ENCODE results near the gene CFAP92.

CFAP92 gene

GRCh38 chr3:128969993-128970739, 23.7 kb downstream of the CFAP92 start:
- no peak for TF ChIP-seq POLR2A (IDR thresholded peaks at IDR 0.05; ENCODE audit: low read depth, low read length)
- peak; percentile 47 for DNase-seq (ENCODE audit: insufficient read length, low spot score)
- no peak for FAIRE-seq

GRCh38 chr3:128967748-128968355, 26.0 kb downstream of the CFAP92 start:
- DNase-seq (ENCODE audit: insufficient read length, low spot score), result no peak
- no peak for FAIRE-seq
- no peak for TF ChIP-seq POLR2A (IDR thresholded peaks at IDR 0.05; ENCODE audit: low read depth, low read length)

DNA sequence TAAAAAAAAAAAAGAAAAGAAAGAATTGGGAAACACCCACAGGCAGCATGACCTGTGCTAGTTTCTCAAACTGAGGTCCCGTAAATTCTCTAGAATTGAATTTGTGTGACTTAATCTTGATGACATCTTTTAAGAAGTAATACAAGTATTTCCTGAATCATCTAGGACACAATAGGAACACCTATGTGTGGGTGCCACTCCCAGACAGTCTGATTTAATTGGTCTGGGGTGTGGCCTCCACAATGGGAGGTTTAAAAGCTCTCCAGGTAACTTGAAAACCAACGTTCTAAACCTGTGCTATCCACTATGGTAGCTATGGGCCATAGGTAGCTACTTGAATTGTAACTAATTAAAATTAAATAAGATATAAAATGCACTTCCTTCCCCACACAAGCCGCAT, 28.1 kb downstream of the CFAP92 start:
- DNase-seq (ENCODE audit: insufficient read length, low spot score), result no peak
- no peak for TF ChIP-seq POLR2A (IDR thresholded peaks at IDR 0.05; ENCODE audit: low read depth, low read length)
- FAIRE-seq, result no peak

- DNase-seq (ENCODE audit: insufficient read length, low spot score), result no peak
- FAIRE-seq, result no peak
- TF ChIP-seq POLR2A (IDR thresholded peaks at IDR 0.05; ENCODE audit: low read depth, low read length), result no peak
These were observed 28.6 kb downstream of the CFAP92 start for GRCh38 chr3:128965280-128965679.

- no peak for TF ChIP-seq POLR2A (IDR thresholded peaks at IDR 0.05; ENCODE audit: low read depth, low read length)
- FAIRE-seq (no peak), DNase-seq (ENCODE audit: insufficient read length, low spot score) (no peak)
These were observed 37.4 kb downstream of the CFAP92 start for GRCh38 chr3:128956440-128956839.

GRCh38 chr3:128950223-128950938, 43.5 kb downstream of the CFAP92 start:
- FAIRE-seq (no peak), DNase-seq (ENCODE audit: insufficient read length, low spot score) (no peak)
- no peak for TF ChIP-seq POLR2A (IDR thresholded peaks at IDR 0.05; ENCODE audit: low read depth, low read length)

- DNase-seq (ENCODE audit: insufficient read length, low spot score) (no peak), FAIRE-seq (no peak)
- no peak for TF ChIP-seq POLR2A (IDR thresholded peaks at IDR 0.05; ENCODE audit: low read depth, low read length)
These were observed 44.7 kb downstream of the CFAP92 start for GRCh38 chr3:128949158-128949557.

GRCh38 chr3:128946411-128946810, 47.5 kb downstream of the CFAP92 start:
- DNase-seq (ENCODE audit: insufficient read length, low spot score) (no peak), FAIRE-seq (no peak)
- no peak for TF ChIP-seq POLR2A (IDR thresholded peaks at IDR 0.05; ENCODE audit: low read depth, low read length)

DNA sequence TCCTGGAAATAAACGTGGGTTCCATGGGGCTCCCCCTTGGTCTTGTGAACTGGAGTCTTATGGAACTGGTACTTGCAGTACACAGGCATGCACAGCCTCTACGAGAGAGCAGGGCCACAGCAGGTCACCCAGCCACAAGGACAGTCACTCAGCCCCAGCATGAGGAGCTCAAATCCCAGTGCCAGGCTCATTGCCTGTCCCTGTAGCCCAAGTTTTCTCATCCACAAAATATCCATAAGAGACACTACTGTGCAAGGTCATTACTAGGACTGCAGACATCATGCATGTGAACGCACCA, 48.0 kb downstream of the CFAP92 start:
- DNase-seq (ENCODE audit: insufficient read length, low spot score) (no peak), FAIRE-seq (no peak)
- TF ChIP-seq POLR2A (IDR thresholded peaks at IDR 0.05; ENCODE audit: low read depth, low read length), result no peak

DNA sequence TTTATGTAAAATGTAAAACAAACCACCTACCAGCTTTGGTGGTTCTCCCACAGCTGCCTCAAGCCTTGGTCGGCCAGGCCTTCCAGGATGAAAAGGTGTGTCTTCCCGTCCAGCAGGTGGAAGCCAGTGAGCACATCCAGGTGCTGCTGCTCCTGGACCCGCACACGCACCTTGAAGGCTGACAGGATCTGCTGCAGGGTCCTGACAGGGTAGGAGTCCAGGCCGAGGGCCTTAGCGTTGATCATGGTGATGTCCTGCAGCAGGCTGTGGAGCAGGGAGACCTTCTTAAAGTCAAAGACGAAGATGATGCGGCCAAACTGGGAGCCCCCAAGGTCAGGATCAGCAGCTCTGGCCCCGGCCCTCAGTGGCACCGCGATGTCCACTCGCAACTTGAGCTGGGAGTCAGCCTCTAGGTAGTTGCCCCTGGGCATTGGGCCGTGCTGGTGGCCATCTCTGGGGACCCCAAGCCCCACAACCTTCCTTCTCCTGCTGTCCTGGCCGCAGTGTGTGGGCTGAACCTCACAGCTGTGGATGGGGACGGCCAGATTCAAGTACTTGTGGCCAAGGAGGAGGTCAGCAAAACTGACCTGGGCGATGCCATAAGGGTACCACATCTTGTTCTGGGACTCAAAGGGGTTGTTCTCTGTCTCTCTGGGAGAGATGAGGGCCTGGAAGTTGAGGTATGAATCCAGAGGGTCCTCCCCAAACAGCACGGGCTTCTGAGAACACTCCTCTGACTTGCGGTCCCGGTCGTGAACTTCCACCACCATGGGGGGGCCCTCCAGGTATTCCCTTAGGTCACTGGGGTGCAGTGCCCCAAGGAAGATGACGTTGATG, 48.6 kb downstream of the CFAP92 start:
- FAIRE-seq (no peak), DNase-seq (ENCODE audit: insufficient read length, low spot score) (no peak)
- TF ChIP-seq POLR2A (IDR thresholded peaks at IDR 0.05; ENCODE audit: low read depth, low read length), result no peak

DNA sequence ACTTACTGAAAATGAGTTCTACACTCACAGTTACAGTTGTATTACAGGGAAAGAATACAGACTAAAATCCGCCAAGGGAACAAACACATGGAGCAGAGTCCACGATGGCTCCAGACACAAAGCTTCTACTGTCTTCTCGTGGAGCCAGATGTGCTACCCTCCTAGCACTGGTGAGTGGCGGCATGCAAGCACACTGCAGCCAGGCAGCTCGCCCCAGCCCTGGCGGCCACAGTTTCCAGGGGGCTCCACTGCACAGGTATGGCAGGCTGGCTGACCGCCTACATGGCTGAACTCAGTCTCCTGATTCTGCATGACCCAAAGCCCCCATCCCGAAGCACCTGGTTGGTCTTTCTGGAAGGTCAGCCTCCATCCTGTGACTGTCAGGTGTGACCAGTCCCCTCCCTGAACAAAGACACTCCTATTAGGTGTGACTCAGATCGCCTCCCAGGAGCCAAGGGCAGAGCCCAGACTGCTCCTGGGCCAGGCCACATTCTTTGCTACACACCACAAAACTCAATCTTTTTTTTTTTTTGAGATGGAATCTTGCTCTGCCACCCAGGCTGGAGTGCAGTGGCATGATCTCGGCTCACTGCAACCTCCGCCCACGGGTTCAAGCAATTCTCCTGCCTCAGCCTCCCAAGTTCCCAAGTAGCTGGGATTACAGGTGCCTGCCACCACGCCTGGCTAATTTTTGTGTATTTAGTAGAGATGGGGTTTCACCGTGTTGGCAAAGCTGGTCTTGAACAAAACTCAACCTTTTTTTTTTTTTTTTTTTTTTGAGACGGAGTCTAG, 51.5 kb downstream of the CFAP92 start:
- DNase-seq (ENCODE audit: insufficient read length, low spot score), result peak; percentile 40
- no peak for TF ChIP-seq POLR2A (IDR thresholded peaks at IDR 0.05; ENCODE audit: low read depth, low read length)
- FAIRE-seq, result no peak

DNA sequence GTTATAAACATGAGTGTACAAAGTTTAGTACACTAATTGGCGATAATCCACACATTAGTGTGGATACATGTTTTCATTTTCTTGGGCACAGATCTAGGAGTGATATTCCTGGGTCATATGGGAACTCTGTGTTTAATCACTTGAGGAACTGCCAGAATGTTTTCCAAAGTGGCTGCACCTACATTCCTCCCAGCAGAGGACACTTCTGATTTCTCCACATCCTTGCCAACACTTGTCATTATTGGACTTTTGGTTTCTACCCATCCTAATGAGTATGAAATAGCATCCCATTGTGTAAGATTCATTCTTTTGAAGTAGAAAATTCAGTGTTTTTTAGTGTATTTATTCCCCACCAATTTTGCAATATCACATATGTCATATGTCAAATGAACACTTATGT, 53.6 kb downstream of the CFAP92 start:
- no peak for DNase-seq (ENCODE audit: insufficient read length, low spot score)
- no peak for FAIRE-seq
- TF ChIP-seq POLR2A (IDR thresholded peaks at IDR 0.05; ENCODE audit: low read depth, low read length), result no peak

DNA sequence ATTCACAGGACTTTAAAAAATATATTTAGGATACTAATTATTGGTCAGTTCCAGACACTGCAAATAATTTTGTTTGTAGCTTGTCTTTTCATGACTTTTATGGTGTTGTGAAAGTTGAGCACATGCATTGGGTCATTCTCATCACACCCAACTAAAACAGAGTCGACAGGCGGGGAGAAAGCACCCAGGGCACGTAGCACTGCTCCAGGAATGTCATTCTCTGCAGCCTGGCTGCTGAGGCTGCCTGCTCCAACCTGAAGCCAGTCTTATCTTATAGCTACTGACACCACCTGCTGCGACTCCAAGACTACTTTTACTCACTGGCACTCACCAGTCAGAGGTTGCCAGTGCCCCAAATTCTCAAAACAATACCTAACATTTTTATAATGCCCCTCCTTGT, 57.5 kb downstream of the CFAP92 start:
- no peak for FAIRE-seq
- DNase-seq (ENCODE audit: insufficient read length, low spot score), result no peak
- TF ChIP-seq POLR2A (IDR thresholded peaks at IDR 0.05; ENCODE audit: low read depth, low read length), result no peak
